ENCODE data around the gene CUTC. TPM values are rescaled to one million over a fixed set of nuclear protein-coding genes. Genes with fewer than 3 reads are reported as not detected.

CUTC gene
- total RNA-seq, 4 donors from 2014 or later: 39.2 to 71.8 (median 59.0) TPM

GRCh38 chr10:99743841-99744240 lies 11.8 kb downstream of the CUTC start:
- TF ChIP-seq, protein P1, sequence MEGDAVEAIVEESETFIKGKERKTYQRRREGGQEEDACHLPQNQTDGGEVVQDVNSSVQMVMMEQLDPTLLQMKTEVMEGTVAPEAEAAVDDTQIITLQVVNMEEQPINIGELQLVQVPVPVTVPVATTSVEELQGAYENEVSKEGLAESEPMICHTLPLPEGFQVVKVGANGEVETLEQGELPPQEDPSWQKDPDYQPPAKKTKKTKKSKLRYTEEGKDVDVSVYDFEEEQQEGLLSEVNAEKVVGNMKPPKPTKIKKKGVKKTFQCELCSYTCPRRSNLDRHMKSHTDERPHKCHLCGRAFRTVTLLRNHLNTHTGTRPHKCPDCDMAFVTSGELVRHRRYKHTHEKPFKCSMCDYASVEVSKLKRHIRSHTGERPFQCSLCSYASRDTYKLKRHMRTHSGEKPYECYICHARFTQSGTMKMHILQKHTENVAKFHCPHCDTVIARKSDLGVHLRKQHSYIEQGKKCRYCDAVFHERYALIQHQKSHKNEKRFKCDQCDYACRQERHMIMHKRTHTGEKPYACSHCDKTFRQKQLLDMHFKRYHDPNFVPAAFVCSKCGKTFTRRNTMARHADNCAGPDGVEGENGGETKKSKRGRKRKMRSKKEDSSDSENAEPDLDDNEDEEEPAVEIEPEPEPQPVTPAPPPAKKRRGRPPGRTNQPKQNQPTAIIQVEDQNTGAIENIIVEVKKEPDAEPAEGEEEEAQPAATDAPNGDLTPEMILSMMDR (IDR thresholded peaks at IDR 0.05; ENCODE audit: low read depth): no peak

DNA sequence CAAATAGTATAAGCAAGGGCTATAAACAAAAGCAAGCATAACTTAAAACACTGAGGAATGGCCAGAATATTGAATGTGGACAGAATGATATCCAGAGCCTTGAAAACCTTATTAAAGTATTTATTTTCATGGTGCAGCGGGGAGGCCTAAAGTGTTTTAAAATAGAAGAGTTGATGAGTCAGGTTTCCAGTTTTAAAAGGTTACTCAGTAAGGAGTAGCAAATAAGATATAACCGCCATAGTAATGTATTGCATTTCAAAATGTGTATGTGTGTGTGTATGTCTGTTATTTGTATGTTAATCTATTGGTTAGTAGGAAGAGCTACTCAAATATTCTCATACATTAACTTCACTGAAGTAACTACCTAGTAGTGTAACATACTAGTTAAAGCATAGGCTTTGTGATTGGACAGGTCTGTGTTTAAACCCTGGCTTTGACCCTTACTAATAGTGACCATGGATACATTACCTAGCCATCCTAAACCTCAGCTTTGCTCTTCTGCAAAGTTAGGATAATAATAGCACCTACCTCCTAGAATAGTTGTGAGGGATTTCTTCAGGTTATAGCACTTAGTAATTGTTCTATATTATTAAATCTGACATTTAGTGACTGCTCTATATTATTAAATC lies 16.9 kb downstream of the CUTC start:
- TF ChIP-seq, protein P1 (IDR thresholded peaks at IDR 0.05; ENCODE audit: low read depth): no peak

- TF ChIP-seq, protein P1 (IDR thresholded peaks at IDR 0.05; ENCODE audit: low read depth): no peak
These were observed 18.6 kb downstream of the CUTC start for GRCh38 chr10:99750641-99751040.

- TF ChIP-seq, protein P1 (IDR thresholded peaks at IDR 0.05; ENCODE audit: low read depth): no peak
These were observed 22.6 kb downstream of the CUTC start for GRCh38 chr10:99754670-99755069.

GRCh38 chr10:99756159-99756558 lies 24.1 kb downstream of the CUTC start:
- TF ChIP-seq, protein P1 (IDR thresholded peaks at IDR 0.05; ENCODE audit: low read depth): no peak

DNA sequence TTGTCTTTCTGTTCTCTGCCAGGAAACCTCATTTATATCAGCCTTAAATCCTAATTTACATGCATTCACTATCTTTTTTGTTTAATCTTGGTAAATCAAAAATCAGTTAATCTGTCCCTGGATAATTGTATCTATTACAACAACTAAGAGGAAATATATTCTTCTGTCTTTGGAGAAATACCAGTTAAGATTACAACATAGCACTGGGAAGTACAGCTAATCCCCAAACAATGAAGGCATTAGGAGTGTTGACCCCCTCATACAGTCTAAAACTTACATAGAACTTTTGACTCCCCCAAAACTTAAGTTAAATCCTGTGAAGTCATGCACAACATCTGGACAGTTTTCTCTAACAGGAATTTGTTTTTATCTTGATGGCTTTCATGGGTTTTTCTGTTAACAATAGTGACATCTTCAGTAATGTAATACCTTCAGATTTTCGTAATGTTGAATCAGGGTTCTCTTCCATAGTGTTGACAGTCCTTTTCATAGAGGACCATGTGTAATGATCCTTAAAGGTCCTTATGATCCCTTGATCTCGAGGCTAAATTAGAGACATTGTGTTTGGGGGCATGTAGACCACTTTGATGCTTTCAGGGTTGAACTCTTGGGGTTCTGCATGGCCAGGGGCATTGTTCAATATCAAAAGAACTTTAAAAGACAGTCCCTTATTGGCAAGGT lies 26.3 kb downstream of the CUTC start:
- TF ChIP-seq, protein P1 (IDR thresholded peaks at IDR 0.05; ENCODE audit: low read depth): no peak

DNA sequence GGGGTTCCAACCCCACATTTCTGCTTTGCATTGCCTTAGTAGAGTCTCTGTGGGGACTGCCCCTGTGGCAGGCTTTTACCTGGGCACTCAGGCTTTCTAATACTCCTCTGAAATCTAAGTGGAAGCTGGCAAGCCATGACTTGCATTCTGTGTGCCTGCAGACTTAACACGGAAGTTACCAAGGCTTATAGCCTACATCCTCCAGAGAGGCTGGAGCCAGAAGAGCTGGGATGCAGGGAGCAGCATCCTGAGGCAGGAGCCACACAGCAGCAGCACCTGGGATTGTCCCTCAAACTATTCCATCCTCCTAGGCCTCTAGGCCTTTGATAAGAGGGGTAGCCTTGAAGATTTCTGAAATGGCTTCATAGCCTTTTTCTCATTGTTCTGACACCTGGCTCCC lies 28.3 kb downstream of the CUTC start:
- TF ChIP-seq, protein P1 (IDR thresholded peaks at IDR 0.05; ENCODE audit: low read depth): no peak
